GM18873 (cell line): ENCODE measurements around the gene EPM2AIP1.
"Not testable (repeated sequence)": the region's sequence is repeated elsewhere in the genome, so short reads cannot be mapped to it uniquely, and the experiment has no call there.

Experiments
- ATAC-seq: cut with Tn5 transposase; IDR thresholded peaks from one replicate; pipeline ENCODE4 v1.9.1; 2021; ENCODE audit warnings: mild to moderate bottlenecking, moderate library complexity, moderate number of reproducible peaks; ENCODE audit not compliant: unreplicated experiment, low FRiP score

EPM2AIP1 gene

GRCh38 chr3:36992806-36993325 is at the start of gene EPM2AIP1:
Gene EPM2AIP1, minus strand, starts transcription at chr3:36993131. Its CDS starts 54 bp downstream, at chr3:36993077.
- ATAC-seq: peak; percentile 18

GRCh38 chr3:37042712-37043111 is 49.8 kb upstream of the EPM2AIP1 start:
- ATAC-seq: not testable (repeated sequence)

- ATAC-seq: no peak
These were observed 48.7 kb upstream of the EPM2AIP1 start for GRCh38 chr3:37041546-37042195.

GRCh38 chr3:37040231-37040630 is 47.3 kb upstream of the EPM2AIP1 start:
- no peak for ATAC-seq

- ATAC-seq: no peak
These were observed 46.4 kb upstream of the EPM2AIP1 start for GRCh38 chr3:37039161-37039846.

- no peak for ATAC-seq
These were observed 44.4 kb upstream of the EPM2AIP1 start for GRCh38 chr3:37037352-37037751.

GRCh38 chr3:37032961-37033360 is 40.0 kb upstream of the EPM2AIP1 start:
- no peak for ATAC-seq

- ATAC-seq: no peak
These were observed 38.3 kb upstream of the EPM2AIP1 start for GRCh38 chr3:37031096-37031682.

GRCh38 chr3:37030588-37030987 is 37.7 kb upstream of the EPM2AIP1 start:
- ATAC-seq: no peak

- no peak for ATAC-seq
These were observed 36.7 kb upstream of the EPM2AIP1 start for GRCh38 chr3:37029516-37030163.

GRCh38 chr3:37029111-37029510 is 36.2 kb upstream of the EPM2AIP1 start:
- ATAC-seq: no peak

- no peak for ATAC-seq
These were observed 35.4 kb upstream of the EPM2AIP1 start for GRCh38 chr3:37028329-37028728.

GRCh38 chr3:37026851-37027250 is 33.9 kb upstream of the EPM2AIP1 start:
- ATAC-seq: no peak

- no peak for ATAC-seq
These were observed 32.8 kb upstream of the EPM2AIP1 start for GRCh38 chr3:37025561-37026335.

GRCh38 chr3:37024820-37025405 is 32.0 kb upstream of the EPM2AIP1 start:
- no peak for ATAC-seq

- no peak for ATAC-seq
These were observed 31.2 kb upstream of the EPM2AIP1 start for GRCh38 chr3:37024092-37024491.

GRCh38 chr3:37017683-37018082 is 24.8 kb upstream of the EPM2AIP1 start:
- no peak for ATAC-seq

- no peak for ATAC-seq
These were observed 24.0 kb upstream of the EPM2AIP1 start for GRCh38 chr3:37016903-37017302.

- no peak for ATAC-seq
These were observed 22.7 kb upstream of the EPM2AIP1 start for GRCh38 chr3:37015642-37016041.

- no peak for ATAC-seq
These were observed 21.7 kb upstream of the EPM2AIP1 start for GRCh38 chr3:37014620-37015019.
